Mammary epithelial cell (primary cell): ENCODE results near the gene RAB8B.

Source experiments
- CTCF ChIP-seq, 2 donors: IDR thresholded peaks in 1 of 2; conservative IDR thresholded peaks in 1 of 2; 2 replicates each; pipeline ENCODE4 v1.5.1; 2011 to 2012; ENCODE audit warnings: inconsistent platforms in 2 of 2, low read length in 2 of 2, mild to moderate bottlenecking in 2 of 2, control low read depth in 1 of 2, low read depth in 1 of 2; ENCODE audit not compliant: insufficient read depth in 1 of 2; ENCODE audit errors: extremely low read depth in 1 of 2
- EZH2 ChIP-seq: IDR thresholded peaks from 2 replicates; pipeline ENCODE4 v1.6.1; 2012; ENCODE audit warnings: low read length, inconsistent platforms, borderline replicate concordance

- TF ChIP-seq CTCF (conservative IDR thresholded peaks at IDR 0.05 in 1 of 2, IDR thresholded peaks at IDR 0.05 in 1 of 2; ENCODE audit: extremely low read depth in 1 of 2, insufficient read depth in 1 of 2, low read depth in 1 of 2, low read length in 2 of 2) (no peak), EZH2 (no peak)
Observed at GRCh38 chr15:63192619-63193206, 3.3 kb downstream of the RAB8B start.
